GM20431 (cell line): ENCODE results near the gene PCDHA3.
"Not testable (repeated sequence)": the region's sequence is repeated elsewhere in the genome, so short reads cannot be mapped to it uniquely, and the experiment has no call there.

Experiments
- in situ Hi-C: fragments of 300-500 bp; cut with MseI, MboI; formaldehyde crosslinking; loops from one replicate; pipeline ENCODE4 v1.15.0; 2020; ENCODE audit warnings: low sequenced_read_pairs; ENCODE audit not compliant: unreplicated experiment

The PCDHA3 gene

GRCh38 chr5:140800816-140801493 is at the start of gene PCDHA3:
TSS of gene PCDHA3 (plus strand) at chr5:140801057.
- in situ Hi-C loops = no loop called here

GRCh38 chr5:140753561-140753960 is 47.3 kb upstream of the PCDHA3 start:
- in situ Hi-C loops = no loop called here

- in situ Hi-C loops = no loop called here
These were observed 36.5 kb upstream of the PCDHA3 start for GRCh38 chr5:140764177-140764973.

- in situ Hi-C loops = no loop called here
These were observed 33.4 kb upstream of the PCDHA3 start for GRCh38 chr5:140767444-140767843.

- in situ Hi-C loops = no loop called here
These were observed 20.3 kb upstream of the PCDHA3 start for GRCh38 chr5:140780512-140780911.

- in situ Hi-C loops = no loop called here
These were observed 14.8 kb upstream of the PCDHA3 start, which contains the start of gene PCDHA1 for GRCh38 chr5:140785905-140786686. TSS of gene PCDHA1 (plus strand) at chr5:140786140.

- in situ Hi-C loops = not testable (repeated sequence)
These were observed 13.4 kb upstream of the PCDHA3 start for GRCh38 chr5:140787422-140787821.

GRCh38 chr5:140787849-140788504 is 12.9 kb upstream of the PCDHA3 start:
- in situ Hi-C loops = not testable (repeated sequence)

GRCh38 chr5:140791089-140791488 is 9.8 kb upstream of the PCDHA3 start:
- in situ Hi-C loops = no loop called here

- in situ Hi-C loops = no loop called here
These were observed 6.1 kb upstream of the PCDHA3 start, which contains the start of gene PCDHA2 for GRCh38 chr5:140794595-140795258. TSS of gene PCDHA2 (plus strand) at chr5:140794852.

GRCh38 chr5:140795259-140795641 is 5.6 kb upstream of the PCDHA3 start:
- in situ Hi-C loops = no loop called here

GRCh38 chr5:140796072-140796717 is 4.7 kb upstream of the PCDHA3 start:
- in situ Hi-C loops = not testable (repeated sequence)

GRCh38 chr5:140796718-140797095 is 4.2 kb upstream of the PCDHA3 start:
- in situ Hi-C loops = no loop called here

- in situ Hi-C loops = no loop called here
These were observed 611 bp downstream of the PCDHA3 start for GRCh38 chr5:140801494-140801841.

GRCh38 chr5:140802381-140802780 is 1.5 kb downstream of the PCDHA3 start:
- in situ Hi-C loops = not testable (repeated sequence)

GRCh38 chr5:140802781-140803271 is 2.0 kb downstream of the PCDHA3 start:
- in situ Hi-C loops = no loop called here

GRCh38 chr5:140806834-140807775 is 6.2 kb downstream of the PCDHA3 start, which contains the start of gene PCDHA4:
TSS of gene PCDHA4 (plus strand) at chr5:140807068.
- in situ Hi-C loops = no loop called here
